SIG-M5 (cell line): ENCODE results near the gene TMEM87A.
A peak's percentile ranks its signal among the peaks of the same experiment; 100 is the strongest.
"Not testable (repeated sequence)": the region's sequence is repeated elsewhere in the genome, so short reads cannot be mapped to it uniquely, and the experiment has no call there.

Experiments used
- DNase-seq: peaks from one replicate; lab custom pipeline; 2025; lab: John Stamatoyannopoulos, UW

The TMEM87A gene

DNA sequence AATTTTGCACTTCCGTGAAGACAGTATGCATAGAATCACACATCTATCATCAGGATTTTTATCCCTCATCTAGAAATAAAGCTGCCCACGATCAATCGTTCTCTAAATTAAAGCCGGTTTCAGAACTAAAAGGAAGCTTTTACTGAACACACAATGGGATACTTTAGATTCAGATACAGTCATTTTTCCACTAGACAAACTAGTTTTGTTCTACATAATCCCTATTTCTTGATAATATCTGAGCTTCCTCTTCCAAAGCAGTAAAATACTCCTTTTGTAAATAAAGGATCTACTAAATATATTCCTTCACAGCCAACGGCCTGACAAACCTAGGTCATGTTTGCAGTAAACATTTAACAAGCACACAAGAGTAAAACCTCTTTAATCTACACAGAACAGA lies 2.2 kb downstream of the TMEM87A start:
- no peak for DNase-seq

DNA sequence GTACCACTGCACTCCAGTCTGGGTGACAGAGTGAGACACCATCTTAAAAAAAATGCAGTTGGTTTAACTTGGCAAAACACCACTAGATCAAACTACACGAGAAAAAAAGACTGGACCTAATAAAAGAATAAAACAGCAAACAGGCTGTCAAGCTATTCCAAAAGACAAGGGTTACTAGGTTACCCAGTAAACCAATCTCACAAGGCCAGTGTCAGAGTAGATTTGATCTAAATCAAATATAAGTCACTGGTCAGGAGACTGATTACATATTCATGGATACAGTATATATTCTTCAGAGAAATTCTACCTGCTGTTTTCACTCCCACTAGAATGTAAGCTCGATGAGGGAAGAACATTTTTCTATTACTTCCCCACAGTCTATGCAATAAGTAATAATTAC lies 2.7 kb downstream of the TMEM87A start:
- DNase-seq: no peak

DNA sequence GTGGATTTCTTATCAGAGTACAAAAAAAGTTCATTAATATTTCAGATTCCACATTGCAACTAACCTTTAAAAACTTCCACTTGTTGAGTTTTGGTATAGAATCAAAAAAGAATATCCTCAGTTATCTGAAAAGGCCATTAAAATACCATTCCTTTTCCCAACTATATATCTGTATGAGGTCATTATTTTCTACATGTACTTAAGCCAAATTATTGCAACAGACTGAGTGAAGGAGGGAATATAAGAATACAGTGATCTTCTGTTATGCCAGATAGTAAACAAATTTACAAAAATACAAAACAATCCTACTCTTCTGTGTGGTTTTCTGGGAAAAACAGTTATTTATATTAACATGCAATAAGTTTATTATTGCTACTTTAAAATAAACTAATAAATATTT lies 5.9 kb downstream of the TMEM87A start:
- DNase-seq: no peak

DNA sequence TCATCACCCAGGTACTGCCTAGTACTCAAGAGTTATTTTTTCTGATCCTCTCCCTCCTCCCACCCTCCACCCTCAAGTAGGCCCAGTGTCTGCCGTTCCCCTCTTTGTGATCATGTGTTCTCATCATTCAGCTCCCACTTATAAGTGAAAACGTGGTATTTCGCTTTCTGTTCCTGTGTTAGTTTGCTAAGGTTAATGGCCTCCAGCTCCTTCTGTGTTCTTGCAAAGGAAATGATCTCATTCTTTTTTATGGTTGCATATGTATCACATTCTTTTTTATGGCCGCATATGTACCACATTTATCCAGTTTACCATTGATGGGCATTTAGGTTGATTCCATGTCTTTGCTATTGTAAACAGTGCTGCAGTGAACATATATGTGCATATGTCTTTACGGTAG lies 8.4 kb downstream of the TMEM87A start:
- DNase-seq: no peak

DNA sequence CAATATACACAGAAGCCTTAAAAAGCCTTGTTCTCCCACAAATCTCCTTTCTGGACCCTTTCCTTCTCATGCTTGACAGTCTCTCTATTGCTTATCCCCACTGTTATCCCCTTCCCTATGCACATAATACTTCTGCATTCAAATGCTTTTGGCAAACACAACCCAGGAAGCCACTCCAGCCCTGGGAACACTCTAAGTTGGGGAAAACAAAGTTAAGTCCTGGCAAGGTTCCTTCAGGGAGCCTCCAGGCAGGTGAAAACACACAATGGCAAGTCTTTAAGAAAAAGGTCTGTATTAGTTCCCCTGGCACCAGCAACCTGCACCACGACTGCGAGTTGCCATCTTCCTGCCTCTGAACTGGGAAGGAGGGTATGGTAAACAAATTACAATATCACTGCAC lies 19.9 kb downstream of the TMEM87A start:
- no peak for DNase-seq

DNA sequence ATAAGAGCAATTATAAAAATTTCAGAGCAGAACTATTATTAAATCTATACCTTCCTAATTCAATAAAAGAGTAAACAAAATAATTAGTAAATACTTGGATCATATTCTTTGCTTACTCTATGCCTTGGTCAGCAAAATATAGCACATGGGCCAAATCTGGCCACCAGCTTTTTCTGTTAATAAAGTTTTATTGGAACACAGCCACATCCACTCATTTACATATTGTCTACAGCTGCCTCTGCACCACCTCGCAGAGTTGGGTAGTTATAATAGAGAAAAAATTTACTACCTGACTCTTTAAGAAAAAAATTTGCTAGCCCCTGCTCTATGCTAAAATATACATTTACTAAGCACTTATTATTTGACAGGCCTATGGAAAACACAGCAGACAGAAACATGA lies 32.4 kb downstream of the TMEM87A start:
- DNase-seq: no peak

DNA sequence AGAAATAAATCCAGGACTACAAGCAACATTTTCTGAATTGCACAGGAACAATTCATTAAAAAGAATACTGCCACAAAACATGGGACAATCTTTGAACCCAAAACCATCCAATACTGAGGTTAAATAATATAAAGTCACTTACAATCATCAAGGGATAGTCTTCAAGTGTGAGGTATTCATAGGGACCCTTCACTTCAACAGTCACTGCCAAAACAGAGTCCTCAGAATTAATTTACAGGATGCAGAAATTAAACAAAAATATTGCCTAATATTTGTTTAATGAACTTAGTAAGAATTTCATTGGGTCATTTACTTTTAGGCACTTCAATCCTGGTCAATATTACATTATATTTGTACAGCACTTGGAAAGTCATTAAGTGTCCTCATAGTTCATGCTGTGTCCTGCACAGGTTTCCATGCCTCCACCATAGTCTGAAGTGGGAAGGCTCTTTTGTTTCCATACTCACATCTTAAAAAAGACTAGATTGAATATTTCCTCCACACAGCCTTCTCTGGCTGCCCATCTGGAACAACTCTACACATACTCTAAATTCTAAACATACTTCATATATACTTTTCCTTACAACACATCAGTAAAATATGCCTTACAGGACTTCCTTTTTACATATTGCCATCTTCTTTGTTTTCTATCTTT lies 33.6 kb downstream of the TMEM87A start:
- no peak for DNase-seq

DNA sequence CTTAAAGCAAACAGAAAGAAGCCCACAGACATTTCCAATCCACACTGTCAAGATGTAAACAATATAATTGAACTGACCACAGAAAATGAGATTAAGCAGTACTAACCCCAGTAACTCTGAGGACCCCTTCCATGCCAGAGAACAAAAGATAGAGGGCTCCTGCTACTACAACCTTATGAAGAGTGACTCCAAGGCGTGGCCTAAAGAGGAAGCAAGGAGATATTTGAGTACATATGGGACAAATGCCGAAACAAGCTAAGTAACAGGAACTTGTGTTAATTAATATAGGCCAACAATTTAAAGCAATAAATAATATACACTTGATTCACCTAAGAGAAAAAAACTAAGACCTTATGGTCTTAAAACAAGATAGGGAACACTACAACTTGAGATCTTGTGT lies 40.1 kb downstream of the TMEM87A start:
- no peak for DNase-seq

DNA sequence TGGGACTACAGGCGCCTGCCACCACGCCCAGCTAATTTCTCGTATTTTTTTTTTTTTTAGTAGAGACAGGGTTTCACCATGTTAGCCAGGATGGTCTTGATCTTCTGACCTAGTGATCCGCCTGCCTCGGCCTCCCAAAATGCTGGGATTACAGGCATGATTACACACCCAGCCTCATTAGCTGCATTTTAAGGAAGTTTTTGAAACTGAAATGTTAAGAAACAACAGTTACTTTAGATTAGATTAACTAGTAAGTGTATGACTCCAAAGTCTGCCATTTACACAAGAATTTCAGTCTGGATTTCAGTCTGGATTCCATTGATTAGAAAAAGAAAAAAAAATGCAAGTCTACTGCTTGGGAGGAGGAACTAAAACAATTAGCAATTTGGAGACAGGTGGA lies 40.6 kb downstream of the TMEM87A start:
- no peak for DNase-seq

DNA sequence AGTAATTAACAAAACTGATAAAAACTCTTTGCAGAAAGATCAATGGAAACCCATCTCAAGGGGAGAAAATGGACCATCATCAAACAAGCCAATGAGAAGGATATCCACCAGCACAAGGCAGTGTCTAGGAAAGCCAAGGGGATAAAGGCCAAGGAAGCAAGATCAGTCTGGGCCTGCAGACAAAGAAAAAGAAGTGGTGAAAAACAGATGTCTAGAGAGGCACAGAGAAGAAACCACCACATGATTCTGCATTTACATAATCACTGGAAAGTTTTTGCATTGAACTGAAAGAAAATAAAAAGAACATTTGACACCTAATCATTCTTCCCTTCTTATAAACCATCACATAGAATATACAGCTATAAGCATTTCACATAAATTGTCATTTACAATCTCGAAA lies 42.1 kb downstream of the TMEM87A start:
- DNase-seq: no peak

DNA sequence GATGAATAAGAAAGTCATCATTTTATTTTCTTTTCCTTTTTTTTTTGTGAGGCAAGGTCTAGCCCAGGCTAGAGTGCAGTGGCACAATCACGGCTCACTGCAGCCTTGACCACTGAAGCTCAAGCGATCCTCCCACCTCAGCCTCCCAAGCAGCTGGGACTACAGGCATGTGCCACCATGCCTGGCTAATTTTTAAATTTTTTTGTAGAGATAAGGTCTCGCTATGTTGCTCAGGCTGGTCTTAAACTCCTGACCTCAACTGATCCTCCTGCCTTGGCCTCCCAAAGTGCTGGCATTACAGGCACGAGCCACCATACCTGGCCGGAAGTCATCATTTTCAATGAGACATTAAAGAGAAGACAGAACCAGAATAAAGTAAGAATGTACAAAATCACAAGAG lies 44.3 kb downstream of the TMEM87A start:
- DNase-seq: not testable (repeated sequence)

DNA sequence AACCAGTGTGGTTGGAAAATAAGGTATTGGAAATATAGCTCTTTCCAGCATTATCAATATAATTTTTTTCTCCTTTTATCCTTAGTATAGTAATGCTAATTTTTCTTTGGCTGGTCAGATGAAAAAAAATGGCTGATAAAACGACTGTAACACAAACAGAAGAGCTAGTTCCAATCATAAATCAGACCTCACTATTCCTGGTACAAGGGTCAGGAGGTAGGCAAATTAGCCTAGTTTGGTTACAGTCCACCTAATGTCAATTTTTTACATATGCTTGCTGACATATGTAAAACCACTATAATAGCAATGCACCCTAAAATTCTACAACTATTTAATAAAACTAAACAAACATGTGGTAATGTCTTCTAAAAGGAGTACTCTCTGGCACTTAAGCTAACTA lies 45.2 kb downstream of the TMEM87A start:
- no peak for DNase-seq

DNA sequence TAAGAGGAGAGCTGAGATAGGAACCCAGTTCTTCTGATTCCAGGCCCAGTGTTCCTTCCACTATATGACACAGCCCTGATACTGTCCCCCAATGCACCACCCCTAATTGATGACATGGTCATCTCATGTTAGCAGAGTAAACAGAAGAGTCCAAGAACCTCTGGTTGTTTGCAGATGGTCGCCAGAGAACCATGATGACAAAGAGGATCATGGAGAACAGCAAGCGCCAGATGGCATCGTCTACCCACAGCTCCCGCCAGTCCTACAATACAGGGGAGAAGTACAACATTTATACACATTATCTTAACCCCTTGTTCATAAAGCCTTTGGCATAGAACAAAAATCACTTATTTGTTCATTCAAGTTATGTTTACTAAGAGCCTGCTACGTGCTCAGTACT lies 46.6 kb downstream of the TMEM87A start:
- DNase-seq: no peak

DNA sequence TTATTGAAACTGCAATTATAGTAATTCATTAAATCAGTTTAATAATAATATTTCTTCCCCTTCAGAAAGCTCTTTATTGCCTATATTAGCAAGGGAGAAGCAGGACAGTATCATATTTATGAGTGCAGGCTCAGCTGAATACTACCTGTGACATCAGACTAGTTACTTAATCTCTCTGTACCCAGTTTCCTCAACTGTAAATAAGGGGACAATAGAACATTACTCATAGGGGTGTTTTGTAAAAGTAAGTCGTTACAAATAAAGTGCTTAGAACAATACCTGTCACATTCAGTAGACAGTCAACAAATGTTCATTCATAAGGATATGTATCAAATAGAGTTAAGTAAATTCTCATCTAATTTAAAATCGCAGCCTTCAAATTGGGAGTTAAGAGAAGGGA lies 53.0 kb downstream of the TMEM87A start:
- DNase-seq: no peak

DNA sequence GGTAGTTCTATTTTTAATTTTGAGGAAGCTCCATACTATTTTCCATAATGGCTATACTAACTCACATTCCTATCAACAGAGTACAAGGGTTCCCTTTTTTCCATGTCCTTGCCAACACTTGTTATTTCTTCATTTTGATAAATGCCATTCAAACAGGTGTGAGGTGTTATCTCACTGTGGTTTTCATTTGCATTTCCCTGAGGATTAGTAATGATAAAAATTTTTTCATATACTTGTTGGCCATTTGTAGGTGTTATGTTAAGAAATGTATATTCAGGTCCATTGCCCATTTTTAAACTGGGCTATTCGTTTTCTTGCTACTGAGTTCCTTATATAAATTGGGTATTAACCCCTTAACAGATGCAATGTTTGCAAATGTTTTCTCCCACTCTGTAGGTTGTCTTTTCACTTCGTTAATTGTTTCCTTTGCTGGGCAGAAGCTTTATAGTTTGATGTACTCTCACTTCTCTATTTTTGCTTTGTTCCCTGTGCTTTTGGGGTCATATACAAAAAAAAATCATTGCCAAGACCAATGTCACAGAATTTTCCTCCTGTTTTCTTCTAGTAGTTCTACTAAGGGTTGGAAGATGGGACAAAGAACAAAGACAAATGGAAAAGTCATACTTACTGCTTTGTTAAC lies 54.2 kb downstream of the TMEM87A start:
- DNase-seq: no peak

DNA sequence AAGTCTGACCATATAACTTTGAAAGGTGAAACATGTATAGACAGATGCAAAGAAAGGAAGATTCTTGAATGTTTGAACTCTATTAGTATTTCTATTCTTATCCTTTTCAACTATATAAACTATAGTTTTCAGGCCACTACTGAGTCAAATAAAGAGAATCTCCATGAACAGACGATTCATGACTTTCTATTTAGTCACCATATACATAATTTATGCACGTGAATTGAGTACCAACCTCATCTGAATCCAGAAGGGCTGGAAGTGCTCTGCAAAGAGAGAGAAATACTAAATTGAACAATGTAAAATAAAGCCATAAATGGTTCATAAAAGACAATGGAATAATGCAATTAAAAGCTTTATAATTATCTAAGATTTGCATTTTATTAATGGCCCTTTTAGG lies 55.7 kb downstream of the TMEM87A start:
- DNase-seq: no peak

DNA sequence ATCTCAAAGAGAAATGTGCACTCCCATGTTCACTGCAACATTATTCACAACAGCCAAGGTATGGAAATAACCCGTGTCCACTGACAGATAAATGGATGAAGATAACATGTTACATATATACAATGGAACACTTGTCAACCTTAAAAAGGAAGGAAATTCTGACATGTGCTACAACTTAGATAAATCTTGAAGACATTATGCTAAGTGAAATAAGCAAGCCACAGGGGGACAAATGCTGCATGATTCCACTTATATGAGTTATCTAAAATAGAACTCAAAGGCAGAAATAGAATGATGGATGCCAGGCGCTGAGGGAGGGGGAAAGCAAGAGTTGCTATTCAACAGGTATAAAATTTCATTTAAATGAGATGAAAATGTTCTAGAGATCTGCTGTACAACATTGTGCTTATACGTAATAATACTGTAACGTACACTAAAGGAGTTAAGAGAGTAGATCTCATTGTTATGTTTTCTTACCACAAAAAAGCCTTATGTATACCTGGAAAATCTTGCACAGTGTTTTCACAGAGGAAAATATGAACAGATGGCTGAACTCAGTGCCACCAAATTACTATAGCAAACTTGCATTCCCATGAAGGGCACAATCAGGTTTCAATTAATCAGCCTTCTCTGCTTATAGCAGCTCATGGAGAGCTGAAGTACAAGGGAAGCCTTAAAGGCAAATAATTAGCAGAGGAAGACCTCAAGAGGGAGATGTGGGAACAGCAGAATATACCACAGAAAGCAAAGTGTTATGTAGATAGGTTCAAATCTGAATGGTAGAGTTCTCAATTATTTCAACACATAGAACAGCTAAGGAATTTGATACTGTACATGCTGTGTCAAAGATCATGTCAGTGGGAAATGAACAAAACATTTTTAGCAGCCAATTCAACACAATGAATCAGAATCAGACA lies 57.1 kb downstream of the TMEM87A start:
- no peak for DNase-seq

DNA sequence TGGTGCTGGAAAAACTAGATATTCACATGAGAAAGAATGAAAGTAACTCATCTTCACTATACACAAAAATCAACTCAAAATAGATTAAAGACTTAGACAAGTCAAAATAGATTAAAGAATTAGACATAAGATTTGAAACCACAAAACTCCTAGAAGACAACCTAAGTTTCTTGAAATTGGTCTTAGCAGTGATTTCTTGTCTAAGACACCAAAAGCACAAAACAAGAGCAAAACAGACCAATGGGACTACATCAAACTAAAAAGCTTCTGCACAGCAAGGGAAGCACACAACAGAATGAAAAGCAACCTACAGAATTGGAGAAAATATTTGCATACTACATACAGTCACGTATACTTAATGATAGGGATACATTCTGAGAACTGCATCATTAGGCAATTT lies 58.6 kb downstream of the TMEM87A start:
- DNase-seq: no peak

DNA sequence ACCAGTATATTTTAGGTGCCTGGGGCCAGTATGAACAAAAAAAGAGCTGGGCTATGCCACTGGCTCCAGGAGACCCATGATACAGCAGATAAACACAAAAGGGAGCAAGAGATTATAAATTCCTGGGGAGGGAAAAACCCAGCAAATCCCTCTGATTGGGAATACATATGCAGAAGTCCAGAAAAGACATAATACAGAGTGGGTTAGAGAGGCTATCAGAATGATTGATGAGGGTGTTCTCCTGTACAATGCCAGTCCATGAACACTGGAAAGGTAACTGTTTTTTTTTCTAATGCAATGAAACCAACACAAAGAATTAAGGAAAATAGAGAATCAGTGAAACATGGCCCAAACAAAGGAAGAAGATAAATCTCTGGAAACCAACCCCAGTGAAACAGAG lies 59.7 kb downstream of the TMEM87A start:
- DNase-seq: no peak

DNA sequence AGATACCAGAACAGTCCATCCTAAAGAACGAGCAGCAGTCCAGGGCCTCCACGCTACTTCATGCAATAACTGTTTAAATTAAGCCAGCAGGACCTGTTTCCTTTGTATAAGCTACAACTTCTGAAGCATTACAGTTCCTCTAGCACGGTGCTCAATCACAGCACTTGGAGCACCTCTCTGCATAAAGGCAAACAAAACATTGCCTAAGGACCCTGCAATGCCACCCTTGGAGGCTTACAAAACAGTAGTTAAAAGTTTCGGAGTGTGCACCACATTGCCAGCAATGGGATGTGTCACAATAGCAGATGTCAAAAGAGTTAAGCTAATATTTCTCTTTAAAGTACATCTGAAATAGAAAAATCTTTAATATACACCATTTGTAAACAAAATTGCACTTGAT lies 62.5 kb downstream of the TMEM87A start:
- no peak for DNase-seq

DNA sequence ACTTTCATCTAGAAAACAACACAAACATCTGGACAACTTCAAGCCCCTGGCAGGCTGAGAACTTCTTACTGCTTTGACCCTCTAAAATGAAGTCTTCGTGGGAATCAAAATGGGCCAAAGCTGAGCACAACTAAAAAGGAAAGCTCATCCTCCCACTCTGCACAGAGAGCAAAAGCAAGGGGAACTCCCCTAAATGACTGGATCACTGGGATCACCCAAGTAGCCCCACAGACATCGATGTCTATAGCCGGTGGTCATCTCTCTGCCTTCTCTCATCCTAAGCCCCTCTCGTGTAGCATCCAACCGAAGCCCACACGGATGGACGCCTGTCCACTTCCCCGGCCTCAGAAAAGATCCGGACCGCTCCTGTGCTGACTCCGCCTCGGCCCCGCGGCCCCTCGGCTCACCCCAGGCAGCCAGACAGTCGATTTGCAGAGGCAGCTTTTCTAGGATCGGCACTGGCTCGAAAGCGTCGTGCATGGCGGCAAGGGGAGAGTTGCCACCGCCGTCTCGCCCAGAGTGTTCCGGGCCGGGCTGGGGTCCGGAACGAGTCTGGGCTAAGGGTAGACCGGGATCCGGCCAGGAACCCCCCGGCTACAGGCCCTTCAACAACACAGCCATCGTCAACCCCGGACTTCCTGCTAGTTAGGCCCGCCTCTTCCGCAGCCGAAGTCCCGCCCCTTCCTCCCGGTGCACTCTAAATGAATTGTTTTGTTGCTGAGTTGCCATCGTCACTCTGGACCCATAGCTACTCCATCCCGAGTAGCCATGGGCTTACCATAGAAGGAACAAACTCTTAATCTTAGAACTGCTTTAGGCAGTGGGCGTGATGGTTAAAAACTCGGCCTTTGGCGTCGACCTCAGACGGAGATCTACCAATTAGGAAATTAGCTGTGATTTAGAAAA lies 65.3 kb downstream of the TMEM87A start, which contains the start of gene VPS39:
Gene VPS39 (minus strand): TSS at position 631 of the 906 bp plus-strand sequence. CDS start 151 bp downstream, at position 480.
- DNase-seq: peak; percentile 21

DNA sequence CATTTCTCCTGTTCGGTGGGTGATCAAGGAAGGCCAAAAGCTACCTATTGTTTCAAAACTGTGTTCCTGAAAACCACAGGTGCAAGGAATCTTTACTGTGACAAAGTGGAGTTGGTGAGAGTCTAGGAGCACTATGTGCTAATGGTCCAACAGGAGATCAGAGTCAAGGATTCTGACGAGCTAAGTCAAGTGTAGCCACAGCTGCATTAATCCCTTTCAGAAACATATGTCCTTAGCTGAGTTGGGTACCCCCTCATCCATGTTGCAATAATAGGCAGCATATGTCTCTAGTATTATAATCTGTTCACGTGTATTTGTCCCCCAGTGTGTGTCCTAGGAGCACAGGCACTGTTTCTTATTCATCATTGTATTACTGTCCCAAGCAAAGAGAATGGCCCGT lies 66.8 kb downstream of the TMEM87A start:
- no peak for DNase-seq
